Lung (tissue), 12 donors: ENCODE results near the gene CDRT4. TPM values are rescaled to one million over a fixed set of nuclear protein-coding genes. Genes with fewer than 3 reads are reported as not detected.

Source experiments
- ATAC-seq: fragments of 200-7000 bp; cut with Tn5 transposase; one replicate; pipeline ENCODE4 v1.9.1; 2020; ENCODE audit warnings: moderate number of reproducible peaks; ENCODE audit not compliant: insufficient read depth, low FRiP score
- DNase-seq, 3 donors: peaks; one replicate each; pipeline ENCODE4 v3.0.0-alpha.2; 2013 to 2017
- H3K27ac ChIP-seq, 2 donors: one replicate each; pipeline ENCODE4 v1.5.1; 2013; ENCODE audit warnings: mild to moderate bottlenecking in 2 of 2, moderate library complexity in 2 of 2, control low read depth in 1 of 2, inconsistent platforms in 1 of 2, low read depth in 1 of 2, low read length in 1 of 2
- H3K27me3 ChIP-seq, 3 donors: one replicate each; pipeline ENCODE4 v1.5.1; 2013; ENCODE audit warnings: low read length in 2 of 3; ENCODE audit not compliant: control insufficient read depth in 3 of 3, insufficient read depth in 3 of 3
- H3K36me3 ChIP-seq, 4 donors: one replicate each; pipeline ENCODE4 v1.5.1; 2013; ENCODE audit warnings: low read length in 4 of 4, mild to moderate bottlenecking in 1 of 4, moderate library complexity in 1 of 4; ENCODE audit not compliant: control insufficient read depth in 4 of 4, insufficient read depth in 4 of 4
- H3K4me1 ChIP-seq, 5 donors: one replicate each; pipeline ENCODE4 v1.5.1; 2013; ENCODE audit warnings: low read length in 5 of 5, mild to moderate bottlenecking in 2 of 5, moderate library complexity in 1 of 5; ENCODE audit not compliant: control insufficient read depth in 5 of 5, insufficient read depth in 5 of 5
- H3K4me3 ChIP-seq: one replicate; pipeline ENCODE4 v1.5.1; 2013; ENCODE audit warnings: mild to moderate bottlenecking, control low read depth, moderate library complexity
- H3K9ac ChIP-seq, 2 donors: one replicate each; pipeline ENCODE4 v1.5.1; 2013; ENCODE audit warnings: low read length in 2 of 2, control low read depth in 1 of 2; ENCODE audit not compliant: insufficient read depth in 1 of 2
- H3K9me3 ChIP-seq, 4 donors: one replicate each; pipeline ENCODE4 v1.5.1; 2013; ENCODE audit warnings: low read length in 3 of 4, mild to moderate bottlenecking in 1 of 4, moderate library complexity in 1 of 4; ENCODE audit not compliant: control insufficient read depth in 4 of 4, insufficient read depth in 3 of 4
- WGBS, 2 donors: extraction: QIAGEN DNeasy Blood & Tissue Kit; methylation state at CpG; one replicate each; pipeline ENCODE4 v1.1.7; 2013; 5-methylcytosine and 5-hydroxymethylcytosine counted together
- polyA plus RNA-seq, 2 donors: library from polyadenylated mRNA; stranded (reverse); fragments of 200-250 nt; gene quantifications; one replicate each; pipeline ENCODE4 v1.2.1, GENCODE V29; 2013
- total RNA-seq, 2 donors: library from RNA; depleted of rRNA in 1 of 2; stranded (reverse); fragments of >200 nt in 1 of 2; gene quantifications; one replicate each; pipeline ENCODE4 v1.2.1, GENCODE V29; 2014 to 2021
- TF ChIP-seq, protein P1 (sequence below): IDR thresholded peaks from 2 replicates; pipeline ENCODE4 v1.5.1; 2012; ENCODE audit warnings: mild to moderate bottlenecking; ENCODE audit errors: control extremely low read depth, extremely low read depth
- donor health status: control.
- donor health status: control.
- donor health status: Bipolar disorder and iron deficiency.
- donor health status: healthy.
- donor health status: DM: yes; HTN: yes; CAD: no.

CDRT4 gene
- total and polyA plus RNA-seq, 4 donors: 0.48 to 8.7 (median 8.6) TPM

DNA sequence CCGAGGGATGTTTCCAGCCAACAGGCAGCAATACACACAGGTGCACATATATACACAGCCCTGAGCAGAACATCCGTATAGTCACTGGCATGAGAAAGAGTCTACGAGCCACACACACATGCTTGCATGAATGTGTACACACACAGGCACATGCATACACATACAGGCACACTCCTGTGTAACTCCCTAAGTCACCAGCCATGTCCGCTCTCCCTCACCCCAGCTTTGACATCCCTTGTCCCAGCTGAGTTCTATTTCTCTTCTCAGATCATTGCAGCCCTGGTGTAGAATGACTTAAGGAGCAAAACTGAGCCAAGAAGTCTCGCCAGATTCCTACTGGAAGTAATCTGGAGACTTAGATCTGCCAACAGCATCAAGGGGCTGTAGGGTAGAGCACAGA is 13.1 kb downstream of the CDRT4 start:
- Histone ChIP-seq H3K4me1 (peaks cover 2 to 43% (median 16%) of the 10 kb centered on the region in 5 donors), H3K27ac (peak overlapping the region in 1 of 2 donors; percentile 49), H3K4me3 (no peak overlapping the region), H3K9ac (no peak overlapping the region), H3K27me3 (no peaks in the 10 kb centered on the region), H3K9me3 (no peaks in the 10 kb centered on the region), H3K36me3 (peaks cover 0 to 2% (median 0%) of the 10 kb centered on the region in 4 donors)
- TF ChIP-seq, protein P1, sequence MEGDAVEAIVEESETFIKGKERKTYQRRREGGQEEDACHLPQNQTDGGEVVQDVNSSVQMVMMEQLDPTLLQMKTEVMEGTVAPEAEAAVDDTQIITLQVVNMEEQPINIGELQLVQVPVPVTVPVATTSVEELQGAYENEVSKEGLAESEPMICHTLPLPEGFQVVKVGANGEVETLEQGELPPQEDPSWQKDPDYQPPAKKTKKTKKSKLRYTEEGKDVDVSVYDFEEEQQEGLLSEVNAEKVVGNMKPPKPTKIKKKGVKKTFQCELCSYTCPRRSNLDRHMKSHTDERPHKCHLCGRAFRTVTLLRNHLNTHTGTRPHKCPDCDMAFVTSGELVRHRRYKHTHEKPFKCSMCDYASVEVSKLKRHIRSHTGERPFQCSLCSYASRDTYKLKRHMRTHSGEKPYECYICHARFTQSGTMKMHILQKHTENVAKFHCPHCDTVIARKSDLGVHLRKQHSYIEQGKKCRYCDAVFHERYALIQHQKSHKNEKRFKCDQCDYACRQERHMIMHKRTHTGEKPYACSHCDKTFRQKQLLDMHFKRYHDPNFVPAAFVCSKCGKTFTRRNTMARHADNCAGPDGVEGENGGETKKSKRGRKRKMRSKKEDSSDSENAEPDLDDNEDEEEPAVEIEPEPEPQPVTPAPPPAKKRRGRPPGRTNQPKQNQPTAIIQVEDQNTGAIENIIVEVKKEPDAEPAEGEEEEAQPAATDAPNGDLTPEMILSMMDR: no peak
- DNase-seq (peak; percentile 55 to 83 (median 72)), ATAC-seq (no peak)
- 90 to 91% methylated on average over 5 of the region's 5 CpGs for WGBS, 2 donors

DNA sequence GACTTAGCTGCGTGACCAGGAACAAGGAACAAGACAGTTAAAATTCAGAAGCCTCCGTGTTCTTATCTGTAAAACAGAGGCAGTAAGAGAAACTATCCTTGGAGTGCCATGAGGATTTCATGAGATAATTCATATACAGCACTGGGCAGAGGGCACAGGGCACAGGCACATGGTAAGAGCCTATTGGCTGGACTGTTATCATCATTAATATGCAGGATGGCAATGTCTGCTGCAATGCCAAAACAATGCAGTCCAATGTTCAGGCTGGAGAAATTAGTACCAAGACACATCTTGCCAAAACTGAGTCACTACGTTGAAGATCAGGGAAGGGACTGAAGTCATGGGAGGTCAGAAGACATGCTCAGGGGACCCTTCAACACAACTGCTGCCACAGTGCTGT is 13.6 kb downstream of the CDRT4 start:
- no peaks in the 10 kb centered on the region for H3K27me3 ChIP-seq
- H3K9ac ChIP-seq: no peak overlapping the region
- H3K36me3 ChIP-seq: peaks cover 0 to 2% (median 0%) of the 10 kb centered on the region in 4 donors
- TF ChIP-seq, protein P1: no peak
- H3K4me3 ChIP-seq: no peak overlapping the region
- peaks cover 2 to 43% (median 16%) of the 10 kb centered on the region in 5 donors for H3K4me1 ChIP-seq
- WGBS, 2 donors: 90 to 92% methylated on average over 3 of the region's 3 CpGs
- peak overlapping the region in 1 of 2 donors; percentile 49 for H3K27ac ChIP-seq
- no peak for DNase-seq
- H3K9me3 ChIP-seq: no peaks in the 10 kb centered on the region
- no peak for ATAC-seq

DNA sequence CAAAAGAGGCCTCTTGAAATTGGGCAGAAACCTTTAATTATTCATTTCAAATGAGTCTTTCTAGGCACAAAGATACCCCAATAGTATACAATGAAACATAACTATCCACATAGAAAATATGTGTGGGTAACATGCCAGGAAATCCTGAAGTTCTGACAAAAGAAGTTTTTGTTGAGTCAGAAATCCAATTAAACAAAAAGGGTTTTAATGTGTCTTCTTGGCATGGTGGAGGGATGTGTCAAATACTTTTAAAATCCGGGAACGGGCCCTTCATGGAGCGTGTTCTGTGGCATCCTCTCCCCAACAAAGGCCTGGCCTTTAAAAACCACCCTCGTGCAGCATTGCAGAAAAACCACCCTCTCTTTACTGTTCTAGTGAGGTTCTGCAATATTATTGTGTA is 14.2 kb downstream of the CDRT4 start:
- peaks cover 0 to 2% (median 0%) of the 10 kb centered on the region in 4 donors for H3K36me3 ChIP-seq
- 79 to 95% methylated on average over 4 of the region's 4 CpGs for WGBS, 2 donors
- TF ChIP-seq, protein P1: no peak
- peaks cover 7 to 43% (median 15%) of the 10 kb centered on the region in 5 donors for H3K4me1 ChIP-seq
- H3K27me3 ChIP-seq: no peaks in the 10 kb centered on the region
- H3K27ac ChIP-seq: no peak overlapping the region
- no peak overlapping the region for H3K9ac ChIP-seq
- ATAC-seq (no peak), DNase-seq (no peak)
- no peak overlapping the region for H3K4me3 ChIP-seq
- H3K9me3 ChIP-seq: no peaks in the 10 kb centered on the region

DNA sequence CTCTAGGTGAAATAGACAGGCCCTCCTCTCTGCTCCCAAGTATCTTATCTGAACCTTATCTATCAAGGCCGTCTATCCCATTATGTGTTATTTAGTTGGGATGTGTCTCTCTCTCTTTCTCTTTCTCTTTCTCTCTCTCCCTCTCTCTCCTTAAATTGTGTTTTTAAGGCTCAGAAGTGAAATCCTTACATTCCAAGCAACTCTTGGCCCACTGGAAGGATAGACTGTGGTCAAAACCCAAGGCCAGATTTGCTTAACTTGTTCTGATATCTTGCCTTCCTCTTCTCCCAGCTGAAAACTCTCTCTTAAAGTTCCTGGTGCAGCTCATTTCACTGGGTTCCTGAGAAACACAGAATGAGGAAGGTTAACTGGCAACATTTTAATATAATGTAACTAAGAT is 14.7 kb downstream of the CDRT4 start:
- WGBS, 2 donors: 37 to 87% methylated on average over 1 of the region's 1 CpG
- H3K27ac ChIP-seq: no peak overlapping the region
- H3K9me3 ChIP-seq: no peaks in the 10 kb centered on the region
- peaks cover 0 to 2% (median 0%) of the 10 kb centered on the region in 4 donors for H3K36me3 ChIP-seq
- TF ChIP-seq, protein P1: no peak
- H3K9ac ChIP-seq: no peak overlapping the region
- H3K4me3 ChIP-seq: no peak overlapping the region
- no peak for DNase-seq
- no peaks in the 10 kb centered on the region for H3K27me3 ChIP-seq
- no peak for ATAC-seq
- peaks cover 7 to 38% (median 10%) of the 10 kb centered on the region in 5 donors for H3K4me1 ChIP-seq
